ENCODE results near the gene CD300A. TPM values are rescaled to one million over a fixed set of nuclear protein-coding genes. Genes with fewer than 3 reads are reported as not detected.

The CD300A gene
- polyA plus RNA-seq (ENCODE audit: low read depth in 6 of 6) = 1 to 10 TPM in 5 of 6 donors, not detected in 1; 1.2 to 2.3 (median 1.6) TPM

DNA sequence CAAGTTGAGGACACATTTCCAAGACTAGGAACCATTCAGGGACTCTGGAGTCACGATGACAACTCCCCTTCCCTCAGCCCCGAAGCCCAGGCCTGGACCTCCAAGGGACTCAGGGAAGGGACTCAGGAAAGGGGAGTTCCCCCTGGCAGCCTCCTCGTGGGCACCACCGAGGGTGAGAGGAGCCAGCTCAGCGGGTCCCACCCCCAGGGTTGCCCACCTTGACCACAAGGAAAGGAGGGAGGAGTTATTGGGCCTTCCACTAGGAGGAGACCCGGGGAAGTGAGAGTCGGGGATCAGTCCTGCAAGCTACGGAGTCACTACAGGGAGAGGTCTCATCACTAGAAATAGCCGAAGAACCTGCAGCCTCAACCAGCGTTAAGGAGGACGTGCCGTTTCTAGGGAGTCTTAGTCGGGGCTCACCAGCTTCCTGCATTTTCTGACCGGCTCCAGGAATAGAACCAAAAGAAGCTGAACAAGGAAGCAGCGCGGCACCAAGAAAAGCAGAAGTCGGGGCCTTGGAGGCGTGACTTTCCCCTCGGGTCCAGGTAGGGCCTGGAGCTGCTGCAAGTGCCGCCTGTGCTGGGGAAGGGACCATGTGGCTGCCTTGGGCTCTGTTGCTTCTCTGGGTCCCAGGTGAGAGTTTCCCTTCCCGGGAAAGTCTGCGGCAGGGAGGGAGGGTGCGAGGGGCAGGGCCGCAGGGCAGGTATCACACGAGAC, at the start of gene CD300A:
CD300A (plus strand) TSS at position 524 of the 717 bp plus-strand sequence; CDS start at position 594, 70 bp downstream.
- DNase-seq = peak; percentile 40
- H3K4me3 Mint-ChIP-seq = peak within 1 kb of the TSS in 4 of 8 donors; percentile 70 to 89 (median 80)

DNA sequence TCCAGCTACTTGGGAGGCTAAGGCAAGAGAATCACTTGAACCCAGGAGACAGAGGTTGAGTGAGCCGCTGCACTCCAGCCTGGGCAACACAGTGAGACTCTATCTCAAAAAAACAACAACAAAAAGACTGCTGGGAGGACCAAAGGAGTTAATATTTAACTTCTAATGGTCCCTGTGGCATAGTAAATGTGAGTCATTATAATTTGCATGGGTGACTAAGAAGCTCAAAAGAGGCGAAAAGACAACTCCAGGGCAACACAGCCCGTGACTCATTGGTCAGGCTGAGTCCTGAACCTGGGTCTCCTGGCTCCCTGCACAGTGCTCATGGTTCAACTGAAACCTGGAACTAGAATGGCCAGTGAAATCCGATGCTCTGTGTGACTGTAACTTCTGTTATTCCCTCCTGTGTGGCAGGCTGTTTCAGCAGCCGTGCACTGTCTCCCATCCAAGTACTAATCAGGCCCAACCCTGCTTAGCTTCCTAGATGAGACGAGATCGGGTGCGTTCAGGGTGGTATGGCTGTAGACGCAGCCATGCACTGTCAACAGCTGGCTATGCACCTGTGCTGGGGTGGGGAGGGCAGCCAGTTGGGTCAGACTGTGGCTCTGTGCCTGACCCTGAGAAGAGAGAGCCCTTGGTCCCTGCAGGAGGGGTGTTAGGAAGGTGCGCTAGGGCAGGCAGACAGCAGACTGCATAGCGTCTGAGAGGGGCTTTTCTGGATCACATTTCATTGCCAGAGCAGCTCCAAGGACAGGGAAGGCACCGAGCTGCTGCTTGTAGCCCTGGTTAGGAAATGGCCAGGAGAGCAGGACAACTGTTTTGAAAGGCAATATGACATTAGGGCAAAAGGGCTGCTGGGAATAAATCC, 49.0 kb upstream of the CD300A start:
- Mint-ChIP-seq H3K4me1 (peaks cover 0 to 5% (median 3%) of the 10 kb centered on the region in 3 donors), H3K4me3 (no peak overlapping the region), H3K27ac (no peak overlapping the region), H3K36me3 (peaks cover 0 to 1% of the 10 kb centered on the region in 2 donors), H3K9me3 (peaks cover 0 to under 1% (median 0%) of the 10 kb centered on the region in 7 donors), H3K27me3 (peaks cover 10 to 43% (median 16%) of the 10 kb centered on the region in 3 donors)
- DNase-seq (no peak), ATAC-seq (ENCODE audit: low read depth in 2 of 2) (no peak)

More for the DNA sequence above, at the start of gene CD300A:
- peak; percentile 67 for ATAC-seq (ENCODE audit: low read depth in 2 of 2)
- H3K27me3 Mint-ChIP-seq = peaks cover 0 to 8% (median 6%) of the 10 kb centered on the region in 3 donors
- H3K4me1 Mint-ChIP-seq = peaks cover 16 to 28% (median 21%) of the 10 kb centered on the region in 3 donors
- peak within 1 kb of the TSS in 2 of 6 donors; percentile 52 to 59 for H3K27ac Mint-ChIP-seq
- H3K9me3 Mint-ChIP-seq = no peaks in the 10 kb centered on the region
- peaks cover 0 to 8% of the 10 kb centered on the region in 2 donors for H3K36me3 Mint-ChIP-seq

DNA sequence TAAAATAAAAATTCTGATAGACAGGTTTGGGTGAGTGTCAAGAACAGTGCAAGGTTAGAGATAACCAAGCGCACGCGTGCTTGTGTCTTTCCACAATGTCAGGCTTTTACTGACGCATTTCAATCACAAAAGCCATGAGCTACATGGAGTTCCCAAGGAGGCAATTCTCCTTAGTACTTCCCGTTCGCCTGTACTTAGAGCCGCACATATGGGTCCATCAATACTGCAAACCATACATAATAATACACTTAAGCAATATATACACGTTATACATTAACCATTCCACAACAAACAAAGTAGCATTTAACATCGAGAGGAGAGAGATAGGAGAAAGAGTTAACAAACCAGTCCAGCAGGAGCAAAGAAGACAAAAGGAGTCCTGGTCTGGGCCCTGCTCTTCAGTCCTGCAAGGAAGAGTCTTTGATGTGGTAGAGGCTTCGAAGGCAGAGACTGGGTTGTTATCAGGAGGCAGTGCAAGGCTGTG, 46.5 kb upstream of the CD300A start:
- no peak overlapping the region for H3K27ac Mint-ChIP-seq

DNA sequence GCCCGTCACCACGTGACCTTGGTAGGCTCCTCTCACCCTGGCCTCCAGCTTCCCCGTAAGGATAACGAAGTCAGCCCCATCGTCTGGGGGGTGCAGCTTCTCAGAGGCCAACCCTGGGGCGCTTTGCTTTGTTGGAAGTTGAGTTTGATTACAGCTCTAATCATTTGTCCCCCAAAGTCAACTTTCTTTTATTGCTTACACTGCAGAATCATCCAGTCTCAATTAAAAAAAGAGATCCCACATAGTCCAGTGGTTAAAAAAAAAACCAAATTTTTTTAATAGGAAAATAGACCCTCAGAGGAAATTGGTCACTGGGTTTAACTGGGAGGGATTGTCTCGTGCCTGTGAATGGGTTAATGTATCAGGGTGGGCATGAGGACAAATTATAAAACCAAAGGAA, 42.3 kb upstream of the CD300A start:
- Mint-ChIP-seq H3K27me3 (peaks cover 25 to 60% (median 46%) of the 10 kb centered on the region in 3 donors), H3K36me3 (peaks cover 0 to 5% of the 10 kb centered on the region in 2 donors), H3K4me3 (no peak overlapping the region), H3K9me3 (peaks cover 0 to 3% (median 0%) of the 10 kb centered on the region in 7 donors), H3K4me1 (no peaks in the 10 kb centered on the region), H3K27ac (no peak overlapping the region)
- ATAC-seq (ENCODE audit: low read depth in 2 of 2) (no peak), DNase-seq (no peak)

More for the DNA sequence above, 46.5 kb upstream of the CD300A start:
- Mint-ChIP-seq H3K4me1 (no peaks in the 10 kb centered on the region), H3K4me3 (no peak overlapping the region), H3K27me3 (peaks cover 18 to 46% (median 31%) of the 10 kb centered on the region in 3 donors), H3K36me3 (peaks cover 0 to 5% of the 10 kb centered on the region in 2 donors), H3K9me3 (peaks cover 0 to 3% (median 0%) of the 10 kb centered on the region in 7 donors)
- DNase-seq (no peak), ATAC-seq (ENCODE audit: low read depth in 2 of 2) (no peak)

DNA sequence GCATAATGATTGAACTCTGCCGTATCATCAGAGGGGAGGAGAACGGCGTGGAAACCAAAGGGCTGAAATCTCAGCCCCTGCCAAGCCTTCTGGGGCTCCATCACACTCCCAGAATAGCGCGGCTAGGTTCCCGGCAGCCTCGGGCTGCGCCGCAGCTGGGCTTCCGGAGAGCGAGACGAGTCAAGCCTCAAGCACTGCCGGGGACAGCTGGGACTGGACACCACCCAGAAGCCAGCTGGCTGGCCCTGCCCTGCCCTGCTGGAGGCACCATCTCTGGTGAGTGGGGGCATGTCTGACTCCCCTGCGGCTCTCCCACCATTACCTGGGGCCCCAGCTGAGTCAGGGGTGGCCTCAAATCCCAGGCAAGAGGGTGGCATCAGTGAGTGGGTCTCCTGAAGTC, 41.8 kb upstream of the CD300A start:
- no peak overlapping the region for H3K4me3 Mint-ChIP-seq

DNA sequence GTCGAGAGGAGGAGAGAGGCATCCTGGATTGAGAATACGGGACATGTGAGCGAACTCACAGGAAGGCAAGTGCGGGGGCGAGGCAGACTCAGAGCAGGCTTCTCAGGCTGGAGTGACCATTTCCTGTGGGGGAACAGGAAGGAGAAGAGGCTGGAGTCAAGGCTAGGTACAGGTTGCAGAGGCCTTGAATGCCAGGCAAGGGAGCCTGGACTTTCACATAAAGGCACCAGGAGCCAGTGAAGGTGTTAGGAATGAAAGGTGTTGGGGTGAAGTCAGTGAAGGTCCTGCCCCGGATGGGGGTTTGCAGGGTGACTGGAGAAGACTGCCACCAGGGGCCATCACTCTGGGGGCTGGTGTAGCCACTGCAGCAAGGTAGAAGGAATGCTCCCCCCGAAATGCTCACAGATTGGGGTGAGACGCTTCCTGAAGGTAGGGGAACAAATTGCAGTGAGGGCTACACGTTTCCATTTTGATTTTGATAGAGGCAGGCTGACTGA, 39.8 kb upstream of the CD300A start:
- ATAC-seq (ENCODE audit: low read depth in 2 of 2) = no peak
- peaks cover 10 to 14% (median 13%) of the 10 kb centered on the region in 3 donors for H3K4me1 Mint-ChIP-seq
- H3K4me3 Mint-ChIP-seq = no peak overlapping the region
- H3K27me3 Mint-ChIP-seq = peaks cover 27 to 78% (median 51%) of the 10 kb centered on the region in 3 donors
- H3K9me3 Mint-ChIP-seq = peaks cover 0 to 3% (median 0%) of the 10 kb centered on the region in 7 donors
- H3K27ac Mint-ChIP-seq = no peak overlapping the region
- H3K36me3 Mint-ChIP-seq = peaks cover 0 to 5% of the 10 kb centered on the region in 2 donors
- no peak for DNase-seq

More for the DNA sequence above, 41.8 kb upstream of the CD300A start:
- Mint-ChIP-seq H3K4me1 (no peaks in the 10 kb centered on the region), H3K9me3 (peaks cover 0 to 3% (median 0%) of the 10 kb centered on the region in 7 donors), H3K27ac (peak overlapping the region in 1 of 6 donors; percentile 60), H3K36me3 (peaks cover 0 to 5% of the 10 kb centered on the region in 2 donors), H3K27me3 (peaks cover 25 to 60% (median 47%) of the 10 kb centered on the region in 3 donors)
- DNase-seq = no peak
- no peak for ATAC-seq (ENCODE audit: low read depth in 2 of 2)

DNA sequence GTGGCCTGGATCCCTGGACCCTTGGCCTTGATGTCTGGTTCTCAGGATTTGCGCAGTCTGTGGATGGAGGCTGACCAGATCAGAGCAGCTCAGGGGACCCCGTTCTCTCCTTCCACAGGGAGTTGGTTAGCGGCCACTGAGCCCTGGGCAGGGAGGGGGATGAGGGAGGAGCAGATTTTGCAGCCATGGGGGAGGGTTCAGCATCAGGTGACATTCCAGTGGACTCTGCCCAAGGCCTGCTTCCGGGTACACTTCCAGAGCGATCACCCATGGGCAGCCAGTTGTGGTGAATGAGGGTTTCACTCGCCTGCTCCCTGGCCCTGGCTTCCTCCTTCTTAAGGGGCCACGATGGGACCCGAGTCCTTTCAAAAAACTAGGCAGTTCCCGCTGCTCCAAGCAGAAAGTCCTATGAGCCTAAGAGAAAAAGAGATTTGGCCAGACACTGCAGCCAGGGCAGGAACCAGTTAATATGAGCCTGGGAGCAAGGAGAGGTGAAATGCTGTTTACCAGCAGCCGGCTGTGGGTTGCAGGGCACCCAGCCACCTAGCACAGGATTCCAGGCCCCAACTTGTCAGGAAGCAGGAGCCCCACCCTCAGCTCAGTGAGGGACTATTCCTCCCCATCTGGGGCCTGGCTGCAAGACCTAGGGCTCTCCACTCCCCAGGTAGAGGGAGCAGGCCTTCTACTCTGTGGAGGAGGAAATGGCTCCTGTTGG, 39.2 kb upstream of the CD300A start:
- ATAC-seq (ENCODE audit: low read depth in 2 of 2) (no peak), DNase-seq (no peak)
- no peak overlapping the region for H3K4me3 Mint-ChIP-seq
- H3K27me3 Mint-ChIP-seq = peaks cover 32 to 78% (median 49%) of the 10 kb centered on the region in 3 donors
- peaks cover 10 to 17% (median 16%) of the 10 kb centered on the region in 3 donors for H3K4me1 Mint-ChIP-seq
- H3K27ac Mint-ChIP-seq = peak overlapping the region in 1 of 6 donors; percentile 21
- H3K36me3 Mint-ChIP-seq = peaks cover 0 to 5% of the 10 kb centered on the region in 2 donors
- peaks cover 0 to 3% (median 0%) of the 10 kb centered on the region in 7 donors for H3K9me3 Mint-ChIP-seq

DNA sequence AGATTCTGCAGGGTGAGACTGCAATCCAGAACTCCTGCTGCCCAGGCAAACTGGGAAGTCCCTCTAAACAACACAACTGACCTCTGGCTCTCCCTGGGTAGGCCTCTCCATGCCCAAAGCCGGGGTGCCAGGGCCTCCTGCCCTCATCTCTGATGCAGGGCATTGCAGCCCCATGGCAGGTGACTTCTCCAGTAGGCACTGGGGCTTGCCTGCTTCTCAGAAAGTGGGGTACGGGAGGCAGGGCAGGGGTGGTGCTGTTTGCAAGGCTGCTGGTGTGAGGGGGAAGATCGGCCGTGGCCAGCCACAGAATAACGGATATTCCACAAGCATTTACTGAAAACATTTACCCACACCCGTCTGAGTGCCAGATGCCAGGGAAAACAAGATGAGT, 38.7 kb upstream of the CD300A start:
- ATAC-seq (ENCODE audit: low read depth in 2 of 2) = no peak
- H3K4me1 Mint-ChIP-seq = peaks cover 10 to 18% (median 18%) of the 10 kb centered on the region in 3 donors
- no peak overlapping the region for H3K27ac Mint-ChIP-seq
- no peaks in the 10 kb centered on the region for H3K9me3 Mint-ChIP-seq
- no peak for DNase-seq
- H3K4me3 Mint-ChIP-seq = no peak overlapping the region
- peaks cover 27 to 74% (median 45%) of the 10 kb centered on the region in 3 donors for H3K27me3 Mint-ChIP-seq
- peaks cover 0 to under 1% of the 10 kb centered on the region in 2 donors for H3K36me3 Mint-ChIP-seq

DNA sequence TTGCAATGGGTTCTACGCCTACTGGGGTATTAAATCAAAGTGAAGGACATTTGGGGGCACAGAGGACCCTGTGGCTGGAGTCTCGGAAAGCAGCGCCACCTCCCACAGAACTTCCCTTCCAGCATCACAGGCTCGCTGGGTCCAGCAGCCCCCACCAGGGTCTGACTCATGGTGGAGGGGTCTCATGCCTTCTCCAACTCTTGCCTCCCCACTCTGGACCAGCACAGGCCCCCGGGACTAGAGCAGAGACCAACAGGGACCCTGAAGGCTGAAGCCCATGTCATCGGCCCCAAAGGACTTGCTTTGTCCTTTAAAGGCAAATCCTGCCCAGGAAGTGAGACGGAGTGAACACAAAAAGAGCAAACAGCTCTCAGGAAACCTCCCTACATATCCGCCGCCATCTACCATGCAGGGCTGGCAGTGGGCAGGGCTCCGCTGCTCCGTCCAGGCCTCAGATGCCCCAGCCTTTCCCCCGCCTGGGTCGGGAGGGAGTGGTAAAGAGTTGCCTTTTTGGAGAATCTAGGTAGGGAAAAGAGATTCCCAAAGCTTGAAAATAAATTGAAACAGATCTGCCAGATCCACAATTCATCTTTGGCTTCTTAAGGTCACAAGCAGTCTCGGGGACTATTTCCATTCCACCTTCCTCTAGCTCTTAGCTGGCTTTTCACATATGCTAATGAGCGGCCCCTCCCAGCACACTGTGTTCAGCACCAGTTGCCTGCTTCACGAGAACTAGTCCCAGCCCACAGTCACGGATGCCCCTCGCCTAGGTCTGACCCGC, 36.6 kb upstream of the CD300A start:
- H3K9me3 Mint-ChIP-seq = peaks cover 0 to 1% (median 0%) of the 10 kb centered on the region in 7 donors

DNA sequence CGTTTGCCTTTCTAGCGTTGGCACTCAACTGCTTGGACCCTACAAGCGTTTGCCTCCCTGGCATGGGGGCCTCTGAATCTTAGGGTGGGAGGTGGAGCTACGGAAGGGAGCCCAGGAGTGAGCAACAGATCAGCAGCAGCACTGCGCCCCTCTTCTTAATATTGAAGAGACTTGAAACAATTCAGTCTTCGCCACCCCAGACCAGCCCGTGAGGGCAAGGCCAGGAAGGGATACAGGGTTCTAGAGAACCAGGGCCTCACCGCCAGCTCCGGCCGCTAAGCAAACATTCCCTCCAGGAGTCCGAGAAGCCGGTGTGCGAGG, 36.1 kb upstream of the CD300A start:
- Mint-ChIP-seq H3K4me1 (peaks cover 10 to 22% (median 20%) of the 10 kb centered on the region in 3 donors), H3K36me3 (peaks cover 0 to 7% of the 10 kb centered on the region in 2 donors), H3K27ac (peak overlapping the region in 3 of 6 donors; percentile 33 to 61 (median 47)), H3K9me3 (peaks cover 0 to 3% (median 0%) of the 10 kb centered on the region in 7 donors), H3K4me3 (peak overlapping the region; percentile 9 to 86 (median 74)), H3K27me3 (peaks cover 36 to 81% (median 50%) of the 10 kb centered on the region in 3 donors)
- DNase-seq (no peak), ATAC-seq (ENCODE audit: low read depth in 2 of 2) (no peak)

More for the DNA sequence above, 36.6 kb upstream of the CD300A start:
- Mint-ChIP-seq H3K4me1 (peaks cover 10 to 22% (median 20%) of the 10 kb centered on the region in 3 donors), H3K4me3 (peak overlapping the region in 6 of 8 donors; percentile 64 to 86 (median 78)), H3K27me3 (peaks cover 33 to 84% (median 51%) of the 10 kb centered on the region in 3 donors), H3K36me3 (peaks cover 0 to 7% of the 10 kb centered on the region in 2 donors), H3K27ac (peak overlapping the region in 3 of 6 donors; percentile 27 to 47 (median 33))
- ATAC-seq (ENCODE audit: low read depth in 2 of 2) (peak in 1 of 2 donors; percentile 30), DNase-seq (no peak)

DNA sequence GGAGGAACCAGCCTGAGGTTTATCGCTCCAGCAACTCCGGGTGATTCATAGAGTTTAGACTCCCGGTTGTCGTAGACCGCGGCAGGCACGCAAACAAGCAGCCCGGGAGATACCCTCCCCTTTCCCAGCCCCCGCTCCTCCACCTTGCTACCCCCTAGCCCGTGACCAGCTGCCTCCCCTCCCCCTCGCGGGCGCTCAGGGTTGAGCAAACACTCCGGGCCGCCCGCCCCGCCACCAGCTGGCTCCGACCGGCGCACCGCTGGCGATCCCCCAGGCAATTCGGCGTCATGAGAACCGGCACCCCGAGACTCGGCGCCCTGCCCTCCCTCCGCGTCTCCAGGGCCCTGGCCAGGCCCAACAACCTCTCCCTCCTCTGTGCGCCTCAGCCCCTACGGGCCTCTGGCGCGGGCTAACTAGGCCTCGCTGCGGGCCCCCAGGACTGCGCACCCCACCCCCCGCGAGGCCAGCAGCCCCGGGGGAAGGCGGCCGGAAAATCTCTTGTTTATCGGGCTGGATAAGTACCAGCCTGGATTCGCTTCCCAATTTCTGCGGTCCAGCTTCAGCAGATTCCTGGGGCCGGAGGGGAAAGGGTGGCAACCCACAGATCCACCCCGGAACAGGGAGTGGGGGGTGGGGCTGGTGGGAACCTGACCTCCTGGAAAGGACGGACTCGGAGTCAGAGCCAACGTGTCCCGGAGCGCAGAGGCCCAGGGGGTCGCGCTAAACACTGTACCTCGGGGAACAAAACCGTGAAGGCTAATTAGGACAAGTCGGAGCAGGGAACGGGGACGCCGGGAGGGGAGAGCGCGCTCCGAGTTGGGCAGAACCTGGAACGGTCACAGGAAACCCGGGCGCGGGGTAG, 35.5 kb upstream of the CD300A start:
- Mint-ChIP-seq H3K4me1 (peaks cover 10 to 22% (median 20%) of the 10 kb centered on the region in 3 donors), H3K27me3 (peaks cover 41 to 82% (median 54%) of the 10 kb centered on the region in 3 donors), H3K36me3 (peaks cover 0 to 7% of the 10 kb centered on the region in 2 donors), H3K27ac (peak overlapping the region in 5 of 6 donors; percentile 9 to 61 (median 41)), H3K4me3 (peak overlapping the region; percentile 64 to 86 (median 77)), H3K9me3 (peaks cover 0 to 7% (median 0%) of the 10 kb centered on the region in 7 donors)
- ATAC-seq (ENCODE audit: low read depth in 2 of 2) (peak; percentile 59 to 64), DNase-seq (peak; percentile 26)
